Measurements from ENCODE around the gene GPR33. TPM values are rescaled to one million over a fixed set of nuclear protein-coding genes. Genes with fewer than 3 reads are reported as not detected.

Gene GPR33
- total and polyA plus RNA-seq, 8 donors, result not detected

- Histone ChIP-seq H3K27ac (no peak overlapping the region), H3K36me3 (no peaks in the 10 kb centered on the region), H3K4me3 (no peak overlapping the region), H3K9me3 (peaks cover 0 to 3% (median 0%) of the 10 kb centered on the region in 4 donors), H3K4me1 (no peaks in the 10 kb centered on the region), H3K27me3 (no peaks in the 10 kb centered on the region)
- DNase-seq, result no peak
- no peak for TF ChIP-seq POLR2AphosphoS5 (IDR thresholded peaks at IDR 0.05)
- intact Hi-C loops (cut with DNase I; ENCODE audit: low total_unique reads), result no loop called here
Observed at GRCh38 chr14:31489691-31490090, 1.9 kb upstream of the GPR33 start.

GRCh38 chr14:31486764-31487163, 1.1 kb downstream of the GPR33 start:
- H3K27me3 ChIP-seq, result no peaks in the 10 kb centered on the region
- no peaks in the 10 kb centered on the region for H3K9me3 ChIP-seq
- no peaks in the 10 kb centered on the region for H3K36me3 ChIP-seq
- no peak for TF ChIP-seq POLR2AphosphoS5 (IDR thresholded peaks at IDR 0.05)
- no peak for TF ChIP-seq CTCF (IDR thresholded peaks at IDR 0.05)
- TF ChIP-seq POLR2A (IDR thresholded peaks at IDR 0.05), result no peak
- no peak for TF ChIP-seq EP300 (IDR thresholded peaks at IDR 0.05)
- WGBS, 5 donors, result 83 to 90% (median 86%) methylated on average over 2 of the region's 2 CpGs
- no peak overlapping the region for H3K27ac ChIP-seq
- intact Hi-C loops (cut with DNase I; ENCODE audit: low total_unique reads), result no loop called here
- no peak for DNase-seq
- no peaks in the 10 kb centered on the region for H3K4me1 ChIP-seq
- no peak overlapping the region for H3K4me3 ChIP-seq

DNA sequence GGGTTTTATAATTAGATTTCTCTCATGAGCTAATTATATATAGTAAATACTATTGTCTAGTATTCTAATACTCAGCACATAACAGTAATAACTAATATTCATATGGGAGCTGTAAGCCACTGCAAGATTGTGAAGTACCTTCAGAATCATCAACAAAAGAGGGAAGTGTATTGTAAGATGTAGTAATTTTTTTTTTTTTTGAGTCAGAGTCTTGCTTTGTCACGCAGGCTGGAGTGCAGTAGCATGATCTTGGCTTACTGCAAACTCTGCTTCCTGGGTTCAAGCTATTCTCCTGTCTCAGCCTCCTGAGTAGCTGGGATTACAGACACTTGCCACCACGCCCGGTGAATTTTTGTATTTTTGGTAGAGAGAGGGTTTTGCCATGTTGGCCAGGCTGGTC, 3.1 kb downstream of the GPR33 start:
- Histone ChIP-seq H3K36me3 (no peaks in the 10 kb centered on the region), H3K27me3 (no peaks in the 10 kb centered on the region), H3K4me1 (no peaks in the 10 kb centered on the region), H3K4me3 (no peak overlapping the region), H3K27ac (no peak overlapping the region), H3K9me3 (no peaks in the 10 kb centered on the region)
- intact Hi-C loops (cut with DNase I; ENCODE audit: low total_unique reads), result no loop called here
- 79 to 93% (median 87%) methylated on average over 3 of the region's 3 CpGs for WGBS, 5 donors
- no peak for TF ChIP-seq POLR2AphosphoS5 (IDR thresholded peaks at IDR 0.05)
- no peak for TF ChIP-seq EP300 (IDR thresholded peaks at IDR 0.05)
- no peak for DNase-seq

DNA sequence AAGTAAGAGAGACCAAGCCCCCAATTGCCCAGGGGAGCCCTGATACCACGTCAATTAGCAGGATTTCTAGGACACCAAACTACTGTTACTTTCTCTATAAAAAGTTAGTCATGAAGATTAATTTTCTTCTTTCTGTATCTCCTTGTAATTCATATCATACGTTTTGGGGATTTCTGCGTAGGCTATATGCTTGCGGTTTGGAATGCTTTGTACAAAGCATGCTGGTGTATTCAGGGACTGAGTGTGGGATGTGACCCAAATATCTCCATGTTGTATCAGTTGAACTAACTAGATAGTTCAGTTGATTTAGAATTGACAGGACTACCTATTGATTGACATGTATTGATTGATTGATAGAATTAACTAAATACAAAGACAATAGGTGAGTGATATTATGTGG, 7.7 kb downstream of the GPR33 start:
- 70 to 90% (median 77%) methylated on average over 4 of the region's 4 CpGs for WGBS, 5 donors
- Histone ChIP-seq H3K4me3 (no peak overlapping the region), H3K27me3 (no peaks in the 10 kb centered on the region), H3K9me3 (no peaks in the 10 kb centered on the region), H3K4me1 (no peaks in the 10 kb centered on the region), H3K27ac (no peak overlapping the region), H3K36me3 (no peaks in the 10 kb centered on the region)
- no peak for DNase-seq
- intact Hi-C loops (cut with DNase I; ENCODE audit: low total_unique reads), result no loop called here
- TF ChIP-seq CTCF (IDR thresholded peaks at IDR 0.05), result no peak
- TF ChIP-seq POLR2AphosphoS5 (IDR thresholded peaks at IDR 0.05), result no peak

DNA sequence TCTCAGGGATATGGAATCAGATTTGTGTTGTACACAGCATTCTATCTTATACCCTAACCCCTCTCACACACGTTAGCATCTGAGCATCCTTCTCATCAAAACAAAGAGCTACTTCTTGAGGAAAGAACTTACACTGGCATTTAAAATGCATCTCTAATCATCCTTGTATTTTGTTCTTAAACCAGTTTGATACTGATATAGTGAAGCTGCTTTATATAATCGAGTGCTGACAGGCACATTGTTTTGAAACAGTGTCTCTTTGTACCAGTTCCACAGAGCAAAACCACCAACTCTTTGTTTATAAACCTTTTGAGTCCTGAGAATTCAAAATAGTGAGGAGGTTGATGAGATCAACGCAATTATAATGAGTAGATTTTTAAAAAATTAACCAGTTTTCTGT, 8.8 kb downstream of the GPR33 start:
- no peaks in the 10 kb centered on the region for H3K9me3 ChIP-seq
- no peak overlapping the region for H3K27ac ChIP-seq
- H3K36me3 ChIP-seq, result no peaks in the 10 kb centered on the region
- TF ChIP-seq EP300 (IDR thresholded peaks at IDR 0.05) (no peak), POLR2AphosphoS5 (IDR thresholded peaks at IDR 0.05) (no peak), CTCF (IDR thresholded peaks at IDR 0.05) (no peak), POLR2A (IDR thresholded peaks at IDR 0.05) (no peak)
- H3K27me3 ChIP-seq, result no peaks in the 10 kb centered on the region
- intact Hi-C loops (cut with DNase I; ENCODE audit: low total_unique reads), result no loop called here
- no peak for DNase-seq
- no peak overlapping the region for H3K4me3 ChIP-seq
- H3K4me1 ChIP-seq, result no peaks in the 10 kb centered on the region
- WGBS, 5 donors, result 57 to 76% (median 68%) methylated on average over 3 of the region's 3 CpGs

GRCh38 chr14:31477248-31477647, 10.6 kb downstream of the GPR33 start:
- no peak overlapping the region for H3K27ac ChIP-seq
- no peaks in the 10 kb centered on the region for H3K27me3 ChIP-seq
- H3K4me3 ChIP-seq, result no peak overlapping the region
- H3K9me3 ChIP-seq, result no peaks in the 10 kb centered on the region
- DNase-seq, result no peak
- H3K4me1 ChIP-seq, result no peaks in the 10 kb centered on the region
- no peaks in the 10 kb centered on the region for H3K36me3 ChIP-seq
- intact Hi-C loops (cut with DNase I; ENCODE audit: low total_unique reads), result no loop called here
- 90 to 97% (median 93%) methylated on average over 6 of the region's 6 CpGs for WGBS, 5 donors
- no peak for TF ChIP-seq CTCF (IDR thresholded peaks at IDR 0.05)
- no peak for TF ChIP-seq POLR2A (IDR thresholded peaks at IDR 0.05)
- no peak for TF ChIP-seq POLR2AphosphoS5 (IDR thresholded peaks at IDR 0.05)
- TF ChIP-seq EP300 (IDR thresholded peaks at IDR 0.05), result no peak
